ENCODE data around the gene PAIP2B.

- TF ChIP-seq CTCF (conservative IDR thresholded peaks at IDR 0.05; ENCODE audit: low read depth, low read length) (no peak), EZH2 (IDR thresholded peaks at IDR 0.05; ENCODE audit: low read length, unreplicated experiment) (no peak), EZH2phosphoT487 (IDR thresholded peaks at IDR 0.05; ENCODE audit: borderline replicate concordance, low read length) (no peak)
Measured at GRCh38 chr2:71151620-71152019, 75.3 kb downstream of the PAIP2B start.

Data from PC-3 (cell line).